Measurements from ENCODE around the gene CPN2. TPM values are rescaled to one million over a fixed set of nuclear protein-coding genes. Genes with fewer than 3 reads are reported as not detected.

Gene CPN2
- total RNA-seq, 1 experiment from 2014 or later, result not detected

DNA sequence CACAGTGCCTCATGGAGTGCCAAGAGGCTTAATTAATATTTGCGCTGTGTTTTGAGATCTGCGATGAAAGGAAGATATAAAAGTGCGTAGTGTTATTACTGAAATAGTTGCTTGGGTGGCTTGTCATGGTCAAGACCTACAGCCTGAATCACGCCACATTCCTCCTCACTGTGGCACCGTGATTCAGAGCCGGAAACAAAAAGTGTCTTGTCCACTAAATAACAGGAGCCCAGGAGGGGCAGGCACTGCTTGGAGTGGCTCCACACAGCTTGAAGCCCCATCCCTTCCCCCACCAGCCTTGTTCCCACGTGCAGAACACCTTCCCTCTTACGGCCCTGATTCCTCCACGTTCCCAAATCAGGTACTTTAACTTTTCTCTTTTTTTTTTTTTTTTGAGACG lies 19.6 kb upstream of the CPN2 start:
- Mint-ChIP-seq H3K27ac (peak overlapping the region in 1 of 3 experiments; percentile 62; a peak in 1 of 7 replicates), H3K4me1 (peaks cover 32 to 47% of the 10 kb centered on the region in 2 experiments), H3K9me3 (no peaks in the 10 kb centered on the region; a peak in 1 of 5 replicates), H3K36me3 (ENCODE audit: insufficient read depth in 1 of 3, low read depth in 3 of 3) (no peaks in the 10 kb centered on the region; a peak in 1 of 7 replicates), H3K27me3 (ENCODE audit: low read depth) (peaks cover 21% of the 10 kb centered on the region), H3K4me3 (no peak overlapping the region)
- no peak overlapping the region for H3K9ac ChIP-seq (ENCODE audit: extremely low read depth, insufficient read length, low read length)
- no peak overlapping the region for H2BK15ac ChIP-seq (ENCODE audit: low read depth, low read length)
- no peak overlapping the region for H2BK20ac ChIP-seq (ENCODE audit: low read depth, low read length, poor library complexity, severe bottlenecking)
- WGBS (ENCODE audit: extremely low coverage, insufficient read length, low lambda C conversion rate), result no CpG with 5 or more reads among the region's 10 CpGs
- no peak overlapping the region for H3K56ac ChIP-seq (ENCODE audit: insufficient read length, low read depth, low read length)
- no peak overlapping the region for H2BK120ac ChIP-seq (ENCODE audit: low read depth, low read length, poor library complexity, severe bottlenecking)
- no peaks in the 10 kb centered on the region for H3K23me2 ChIP-seq (ENCODE audit: insufficient read length, low read depth, low read length, poor library complexity, severe bottlenecking)
- no peak overlapping the region for H2AK5ac ChIP-seq (ENCODE audit: insufficient read length, low read length)
- no peak overlapping the region for H3T11ph ChIP-seq (ENCODE audit: low read length)
- H3K18ac ChIP-seq (ENCODE audit: insufficient read length, low read depth, low read length), result no peak overlapping the region
- H4K8ac ChIP-seq (replicated peaks; ENCODE audit: insufficient read length, low read depth, low read length), result no peak overlapping the region
- no peak overlapping the region for H4K91ac ChIP-seq (ENCODE audit: insufficient read length, low read depth, low read length)
- no peak overlapping the region for H3K4ac ChIP-seq (ENCODE audit: low read depth, low read length)
- H3K14ac ChIP-seq (ENCODE audit: insufficient read depth, low read length), result no peak overlapping the region
- no peak overlapping the region for H2AFZ ChIP-seq (ENCODE audit: low read length)
- H3K23ac ChIP-seq (ENCODE audit: insufficient read length, low read depth, low read length), result no peak overlapping the region
- DNase-seq, result no peak
- no peak overlapping the region for H4K5ac ChIP-seq (ENCODE audit: insufficient read length, low read depth, low read length)
- H2BK12ac ChIP-seq (ENCODE audit: insufficient read length, low read depth, low read length), result no peak overlapping the region
- H3K27ac ChIP-seq (ENCODE audit: insufficient read length, low read depth, low read length), result no peak overlapping the region
- no peaks in the 10 kb centered on the region; the same call in 1 of the 2 replicates for H3K27me3 ChIP-seq (ENCODE audit: insufficient read depth, low read length)
- no peak overlapping the region for H3K4me2 ChIP-seq (ENCODE audit: insufficient read depth, insufficient read length, low read length)
- no peaks in the 10 kb centered on the region for H4K20me1 ChIP-seq (ENCODE audit: control insufficient read depth, insufficient read depth, insufficient read length)
- no peaks in the 10 kb centered on the region for H3K9me3 ChIP-seq (ENCODE audit: control insufficient read depth, low read depth, low read length)
- H3K79me1 ChIP-seq (ENCODE audit: insufficient read depth, low read depth, low read length, poor library complexity, severe bottlenecking), result no peaks in the 10 kb centered on the region
- H3K4me1 ChIP-seq (ENCODE audit: insufficient read depth, low read length), result no peaks in the 10 kb centered on the region
- TF ChIP-seq, protein P1, sequence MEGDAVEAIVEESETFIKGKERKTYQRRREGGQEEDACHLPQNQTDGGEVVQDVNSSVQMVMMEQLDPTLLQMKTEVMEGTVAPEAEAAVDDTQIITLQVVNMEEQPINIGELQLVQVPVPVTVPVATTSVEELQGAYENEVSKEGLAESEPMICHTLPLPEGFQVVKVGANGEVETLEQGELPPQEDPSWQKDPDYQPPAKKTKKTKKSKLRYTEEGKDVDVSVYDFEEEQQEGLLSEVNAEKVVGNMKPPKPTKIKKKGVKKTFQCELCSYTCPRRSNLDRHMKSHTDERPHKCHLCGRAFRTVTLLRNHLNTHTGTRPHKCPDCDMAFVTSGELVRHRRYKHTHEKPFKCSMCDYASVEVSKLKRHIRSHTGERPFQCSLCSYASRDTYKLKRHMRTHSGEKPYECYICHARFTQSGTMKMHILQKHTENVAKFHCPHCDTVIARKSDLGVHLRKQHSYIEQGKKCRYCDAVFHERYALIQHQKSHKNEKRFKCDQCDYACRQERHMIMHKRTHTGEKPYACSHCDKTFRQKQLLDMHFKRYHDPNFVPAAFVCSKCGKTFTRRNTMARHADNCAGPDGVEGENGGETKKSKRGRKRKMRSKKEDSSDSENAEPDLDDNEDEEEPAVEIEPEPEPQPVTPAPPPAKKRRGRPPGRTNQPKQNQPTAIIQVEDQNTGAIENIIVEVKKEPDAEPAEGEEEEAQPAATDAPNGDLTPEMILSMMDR (conservative IDR thresholded peaks at IDR 0.05), result no peak
- no peak overlapping the region for H2BK5ac ChIP-seq (ENCODE audit: insufficient read length, low read length)
- no peaks in the 10 kb centered on the region for H3K79me2 ChIP-seq (ENCODE audit: insufficient read depth, low read length)

Measured in H9 (cell line).